ENCODE results near the gene VPS52.
A peak's percentile ranks its signal among the peaks of the same experiment; 100 is the strongest.

VPS52 gene

GRCh38 chr6:33271468-33272274, at the start of gene VPS52, which contains the start of gene RPS18:
VPS52 (minus strand) TSS chr6:33271876; CDS start chr6:33271675, 201 bp downstream.
RPS18 (plus strand) TSS chr6:33272075; CDS start chr6:33272120, 45 bp downstream.
- DNase-seq: peak; percentile 99

GRCh38 chr6:33321227-33321626, 49.6 kb upstream of the VPS52 start:
- DNase-seq: no peak

GRCh38 chr6:33320315-33321181, 48.9 kb upstream of the VPS52 start:
- DNase-seq: no peak

GRCh38 chr6:33319939-33320314, 48.3 kb upstream of the VPS52 start:
- DNase-seq: no peak

GRCh38 chr6:33318426-33319073, 46.9 kb upstream of the VPS52 start:
- DNase-seq: no peak

- peak; percentile 100 for DNase-seq
Measured at GRCh38 chr6:33317669-33318425, 46.2 kb upstream of the VPS52 start, which contains the start of gene ZBTB22. ZBTB22 (minus strand) TSS chr6:33317744; CDS start chr6:33316916, 828 bp downstream.

- DNase-seq: peak; percentile 87
Measured at GRCh38 chr6:33317419-33317668, 45.7 kb upstream of the VPS52 start.

DNA sequence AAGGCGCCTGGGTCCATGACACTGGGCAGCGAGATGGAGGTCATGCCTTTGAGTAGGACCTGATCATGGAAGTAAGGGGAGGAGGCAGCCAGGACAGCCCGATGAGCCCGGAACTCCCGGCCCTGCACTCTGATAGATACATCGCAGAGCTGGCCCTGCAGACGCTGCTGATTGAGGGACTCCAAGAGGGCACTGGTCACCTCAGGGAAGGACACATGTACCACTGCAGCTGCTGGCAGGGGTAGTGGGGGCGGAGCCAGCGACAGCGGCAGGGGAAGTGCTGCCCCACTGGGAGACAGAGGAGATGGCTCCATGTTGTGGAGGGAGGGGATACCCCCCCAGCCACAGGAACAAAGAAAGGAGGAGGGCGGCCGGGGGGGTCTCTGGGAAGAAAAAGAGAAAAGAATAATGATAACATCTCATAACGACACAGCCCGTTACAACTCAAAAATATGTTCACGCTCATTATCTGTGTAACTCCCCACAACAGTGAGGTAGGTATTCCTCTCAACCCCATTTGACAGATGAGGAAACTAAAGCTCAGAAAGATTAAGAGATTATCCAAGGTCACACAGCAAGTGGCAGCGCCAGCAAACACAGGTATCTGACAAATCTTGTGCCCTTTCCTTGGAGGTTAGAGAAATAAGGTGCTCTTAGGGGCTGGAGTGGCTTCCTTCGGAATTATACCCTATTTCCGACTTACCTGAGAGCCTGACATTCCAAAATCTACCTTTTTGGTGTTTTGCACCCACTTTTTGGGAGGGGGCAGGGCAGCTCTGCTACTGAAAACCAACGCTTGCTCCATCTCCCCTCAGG, 45.1 kb upstream of the VPS52 start:
- DNase-seq: peak; percentile 54

DNA sequence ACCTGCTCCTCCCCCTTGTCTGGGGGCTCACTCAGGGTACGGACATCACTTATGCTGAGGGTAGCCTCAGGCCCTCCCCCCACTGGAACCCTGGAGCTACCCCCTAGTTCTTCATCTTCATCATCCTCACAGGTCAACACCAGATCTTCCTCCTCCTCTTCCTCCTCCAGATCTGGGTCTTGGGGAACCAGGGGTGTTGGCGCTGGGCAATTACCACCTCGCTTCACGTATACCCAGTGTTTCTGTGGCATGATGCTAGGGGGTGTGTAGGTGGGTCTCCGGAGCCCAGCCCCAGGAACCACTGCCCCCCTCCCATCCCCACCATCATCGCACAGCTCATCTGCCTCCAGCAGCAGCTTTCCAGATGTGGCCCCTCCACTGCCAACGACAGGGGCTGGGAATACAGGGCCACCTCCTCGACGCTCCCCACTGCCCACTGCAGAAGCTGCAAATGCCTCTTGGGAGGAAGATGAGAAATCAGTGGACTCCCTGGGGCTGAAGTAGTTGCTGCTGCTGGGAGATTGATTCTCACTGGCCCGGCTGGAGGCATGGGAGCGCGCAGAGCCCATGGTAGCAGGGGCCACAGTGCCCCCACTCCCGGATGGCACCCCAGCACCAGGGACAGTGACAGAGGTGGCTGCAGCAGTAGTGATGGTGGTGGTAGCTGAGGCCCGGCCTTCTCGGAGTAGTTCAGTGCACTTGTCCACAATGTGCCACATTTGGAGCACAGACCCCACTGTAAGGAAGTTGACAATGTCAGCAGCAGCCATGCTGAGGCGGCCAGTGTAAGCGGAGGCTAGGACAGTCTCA, 44.3 kb upstream of the VPS52 start:
- DNase-seq: no peak

- peak; percentile 87 for DNase-seq
Measured at GRCh38 chr6:33314943-33315792, 43.5 kb upstream of the VPS52 start.

DNA sequence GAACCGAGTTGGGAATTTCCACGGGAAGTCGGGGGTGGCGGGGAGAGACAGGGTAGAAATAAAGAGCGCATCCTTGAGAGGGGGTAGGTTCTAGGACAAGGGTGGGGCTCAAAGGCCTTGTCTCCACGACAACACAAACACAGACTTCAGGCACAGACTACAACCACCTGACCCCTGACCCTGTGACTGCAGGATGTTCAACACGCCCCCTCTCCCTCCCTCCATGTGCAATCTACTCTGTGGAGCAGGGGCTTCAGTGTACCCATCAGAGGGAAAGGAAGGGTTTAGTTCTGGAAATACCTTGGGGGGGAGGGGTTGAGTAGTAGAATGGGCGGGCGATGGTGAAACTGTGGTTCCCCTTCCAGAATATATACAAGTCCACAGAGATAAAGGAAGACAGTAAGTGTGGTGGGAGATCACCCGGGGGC, 42.9 kb upstream of the VPS52 start:
- peak; percentile 91 for DNase-seq

DNA sequence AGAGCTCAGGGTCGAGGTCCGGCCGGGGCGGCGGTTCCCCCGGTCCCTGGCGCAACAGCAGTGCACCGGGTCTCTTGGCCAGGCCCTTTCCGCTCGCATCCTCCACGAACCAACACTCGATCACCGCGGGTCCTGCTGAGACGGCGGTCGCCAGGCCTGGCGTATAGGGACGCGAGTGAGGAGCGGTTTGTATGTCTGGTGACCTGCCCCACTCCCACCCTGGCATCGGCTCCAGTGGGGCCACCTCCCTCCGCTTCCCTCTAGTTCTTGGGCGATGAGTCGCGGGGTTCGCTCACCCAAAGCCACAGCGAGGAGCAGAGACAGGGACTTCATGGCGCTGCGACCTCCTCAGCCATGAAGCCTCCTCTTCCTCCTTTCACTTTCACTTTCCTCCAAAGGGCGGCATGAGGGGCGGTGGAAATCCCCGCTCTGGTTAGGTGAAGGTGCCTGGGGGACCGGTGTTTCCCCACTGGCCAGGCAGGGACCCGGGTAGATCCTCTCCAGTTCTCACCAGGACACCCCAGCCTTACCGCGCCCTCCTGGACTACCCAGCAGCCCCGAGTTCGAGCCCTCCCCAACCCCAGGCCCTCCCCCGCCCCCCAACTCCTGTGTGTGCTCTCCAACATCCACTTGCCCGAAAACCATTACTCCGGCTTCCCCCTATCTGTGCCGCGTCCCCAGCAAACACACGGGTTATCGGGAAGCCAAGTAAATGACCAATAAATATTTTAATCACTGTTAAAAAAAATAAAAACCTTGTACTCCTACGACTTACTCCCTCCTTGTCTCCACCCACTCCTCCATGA, 42.2 kb upstream of the VPS52 start, which contains the start of gene TAPBP:
TAPBP (minus strand) TSS at position 370 of the 806 bp plus-strand sequence; CDS start at position 333, 37 bp downstream.
- peak; percentile 86 for DNase-seq

- DNase-seq: peak; percentile 72
Measured at GRCh38 chr6:33313105-33313708, 41.5 kb upstream of the VPS52 start.

GRCh38 chr6:33312361-33313104, 40.9 kb upstream of the VPS52 start:
- peak; percentile 91 for DNase-seq

GRCh38 chr6:33306356-33306755, 34.7 kb upstream of the VPS52 start:
- no peak for DNase-seq

- DNase-seq: no peak
Measured at GRCh38 chr6:33305052-33305451, 33.4 kb upstream of the VPS52 start.

- no peak for DNase-seq
Measured at GRCh38 chr6:33304216-33304615, 32.5 kb upstream of the VPS52 start.

GRCh38 chr6:33301877-33302276, 30.2 kb upstream of the VPS52 start:
- DNase-seq: no peak
